ENCODE measurements around the gene HBD.

HBD gene

DNA sequence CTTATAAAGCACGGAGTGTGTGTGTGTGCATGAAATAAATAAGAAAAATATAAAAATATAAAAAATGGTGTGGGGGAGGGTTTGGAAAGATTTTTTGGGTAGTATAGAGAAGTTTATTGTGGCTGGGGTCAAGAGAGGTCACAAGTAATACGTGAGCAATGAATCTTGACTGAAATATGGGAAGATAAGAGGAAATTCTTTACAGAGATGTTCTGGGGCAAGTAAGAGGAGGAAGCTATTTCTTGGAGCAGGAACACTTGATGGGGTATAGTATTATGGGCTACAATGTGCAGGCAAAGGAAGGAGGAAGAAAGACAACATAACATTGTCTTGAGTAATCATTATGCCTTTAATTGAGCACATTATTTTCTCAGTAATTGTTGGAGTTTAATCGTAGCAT is 2.1 kb downstream of the HBD start:
- DNase-seq (ENCODE audit: low spot score), result no peak

DNA sequence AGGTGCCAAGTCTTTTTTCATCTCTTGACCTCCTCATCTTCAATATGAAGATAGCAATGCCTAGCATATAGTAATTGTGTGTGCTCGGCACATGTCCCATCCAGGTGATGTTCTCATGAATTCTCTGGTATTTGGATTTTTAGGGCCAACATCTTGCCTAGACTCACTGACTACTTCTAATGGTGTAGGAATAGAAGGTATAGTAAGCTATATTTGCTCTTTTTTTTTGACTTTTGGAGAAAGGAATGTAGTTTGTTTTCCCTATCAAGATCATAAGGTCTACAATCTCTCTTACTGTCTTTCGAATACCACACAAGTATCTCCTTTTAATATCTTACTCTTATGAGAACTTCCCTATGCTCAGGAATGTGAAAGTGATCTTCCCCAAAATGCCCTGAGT is 3.2 kb downstream of the HBD start:
- DNase-seq (ENCODE audit: low spot score), result no peak

DNA sequence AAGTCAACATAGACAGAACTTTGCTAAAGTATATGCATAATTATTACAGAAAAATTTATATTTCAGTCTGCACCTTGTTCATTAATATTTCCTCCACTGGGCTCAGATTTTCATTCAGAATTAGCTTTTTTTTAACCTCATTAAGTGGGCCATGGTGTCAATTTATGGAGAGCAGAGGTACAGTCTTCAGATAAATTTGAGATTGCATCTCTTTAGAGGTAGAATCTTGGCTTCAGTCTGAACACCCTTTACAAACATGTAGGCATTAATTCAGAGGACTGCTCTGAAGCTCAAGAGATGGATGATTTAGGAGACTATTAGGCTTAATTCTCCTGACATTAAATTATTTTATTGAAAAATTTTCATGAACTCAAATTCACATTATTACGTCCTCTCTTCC is 4.0 kb downstream of the HBD start:
- DNase-seq (ENCODE audit: low spot score), result no peak

DNA sequence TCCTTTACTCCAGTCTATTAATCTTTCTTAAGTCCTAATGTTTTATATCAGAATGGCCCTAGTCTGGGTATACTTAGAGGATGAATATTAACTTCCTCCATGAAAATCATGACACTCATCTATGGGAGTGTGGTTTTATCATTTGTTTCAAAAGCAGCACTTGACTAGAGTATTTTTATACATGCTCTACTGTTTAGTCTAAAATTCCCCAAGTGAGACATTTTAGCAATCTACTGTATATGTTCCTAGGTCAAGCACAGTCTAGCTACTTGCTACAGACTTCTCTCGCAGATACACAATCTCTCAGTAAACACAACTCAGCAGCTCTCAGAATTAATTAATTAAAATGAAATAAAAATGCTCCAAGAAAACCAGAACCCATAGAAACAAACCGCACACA is 4.5 kb downstream of the HBD start:
- DNase-seq (ENCODE audit: low spot score), result no peak

DNA sequence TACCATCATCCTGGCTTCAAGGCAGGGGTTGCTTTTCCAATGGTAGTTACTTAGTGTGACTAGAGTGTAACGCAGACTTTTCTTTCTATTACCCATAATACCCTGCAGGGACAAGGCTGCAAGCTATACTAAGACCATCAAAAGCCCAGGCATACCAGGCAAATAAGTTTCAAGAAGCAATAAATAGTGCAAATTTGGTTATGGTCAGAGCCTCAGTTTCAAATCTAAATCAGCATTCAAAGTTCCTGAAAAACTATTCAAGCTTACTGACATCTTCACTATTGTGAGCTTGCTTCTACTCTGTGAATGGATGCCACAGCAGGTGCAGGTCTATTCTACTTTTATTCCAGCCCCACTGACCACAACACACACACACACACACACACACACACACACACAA is 4.9 kb downstream of the HBD start:
- DNase-seq (ENCODE audit: low spot score), result no peak

DNA sequence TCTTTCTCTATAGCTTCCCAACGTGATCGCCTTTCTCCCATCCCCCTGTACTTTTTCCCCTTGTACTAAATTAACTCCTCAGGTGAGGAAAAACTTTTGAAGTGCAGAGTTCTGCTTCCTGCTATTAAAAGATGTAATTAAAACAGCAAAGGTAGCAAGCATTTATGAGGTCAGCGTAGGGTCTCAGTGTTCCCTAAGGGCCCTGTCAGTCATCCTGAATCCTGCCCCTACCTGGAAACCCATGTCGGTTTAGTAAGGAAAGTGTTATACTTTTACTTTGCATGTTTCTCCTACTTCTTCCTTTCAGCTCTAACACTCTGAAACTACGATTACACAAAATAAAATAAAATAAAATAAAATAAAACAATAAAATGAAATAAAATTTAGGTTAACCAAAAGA is 6.2 kb downstream of the HBD start:
- DNase-seq (ENCODE audit: low spot score), result no peak

DNA sequence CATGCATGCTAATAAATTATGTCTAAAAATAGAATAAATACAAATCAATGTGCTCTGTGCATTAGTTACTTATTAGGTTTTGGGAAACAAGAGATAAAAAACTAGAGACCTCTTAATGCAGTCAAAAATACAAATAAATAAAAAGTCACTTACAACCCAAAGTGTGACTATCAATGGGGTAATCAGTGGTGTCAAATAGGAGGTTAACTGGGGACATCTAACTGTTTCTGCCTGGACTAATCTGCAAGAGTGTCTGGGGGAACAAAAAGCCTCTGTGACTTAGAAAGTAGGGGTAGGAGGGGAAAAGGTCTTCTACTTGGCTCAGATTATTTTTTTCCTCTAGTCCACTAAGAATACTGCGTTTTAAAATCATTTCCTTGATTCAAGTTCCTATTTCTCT is 6.6 kb downstream of the HBD start:
- no peak for DNase-seq (ENCODE audit: low spot score)

DNA sequence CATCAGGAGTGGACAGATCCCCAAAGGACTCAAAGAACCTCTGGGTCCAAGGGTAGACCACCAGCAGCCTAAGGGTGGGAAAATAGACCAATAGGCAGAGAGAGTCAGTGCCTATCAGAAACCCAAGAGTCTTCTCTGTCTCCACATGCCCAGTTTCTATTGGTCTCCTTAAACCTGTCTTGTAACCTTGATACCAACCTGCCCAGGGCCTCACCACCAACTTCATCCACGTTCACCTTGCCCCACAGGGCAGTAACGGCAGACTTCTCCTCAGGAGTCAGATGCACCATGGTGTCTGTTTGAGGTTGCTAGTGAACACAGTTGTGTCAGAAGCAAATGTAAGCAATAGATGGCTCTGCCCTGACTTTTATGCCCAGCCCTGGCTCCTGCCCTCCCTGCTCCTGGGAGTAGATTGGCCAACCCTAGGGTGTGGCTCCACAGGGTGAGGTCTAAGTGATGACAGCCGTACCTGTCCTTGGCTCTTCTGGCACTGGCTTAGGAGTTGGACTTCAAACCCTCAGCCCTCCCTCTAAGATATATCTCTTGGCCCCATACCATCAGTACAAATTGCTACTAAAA is 7.5 kb downstream of the HBD start, which contains the start of gene HBB:
Gene HBB, minus strand, starts transcription at position 340 of the 579 bp plus-strand sequence. Its CDS starts 50 bp downstream, at position 290.
- DNase-seq (ENCODE audit: low spot score), result no peak

DNA sequence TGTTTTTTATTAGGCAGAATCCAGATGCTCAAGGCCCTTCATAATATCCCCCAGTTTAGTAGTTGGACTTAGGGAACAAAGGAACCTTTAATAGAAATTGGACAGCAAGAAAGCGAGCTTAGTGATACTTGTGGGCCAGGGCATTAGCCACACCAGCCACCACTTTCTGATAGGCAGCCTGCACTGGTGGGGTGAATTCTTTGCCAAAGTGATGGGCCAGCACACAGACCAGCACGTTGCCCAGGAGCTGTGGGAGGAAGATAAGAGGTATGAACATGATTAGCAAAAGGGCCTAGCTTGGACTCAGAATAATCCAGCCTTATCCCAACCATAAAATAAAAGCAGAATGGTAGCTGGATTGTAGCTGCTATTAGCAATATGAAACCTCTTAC is 8.8 kb downstream of the HBD start:
- no peak for DNase-seq (ENCODE audit: low spot score)

DNA sequence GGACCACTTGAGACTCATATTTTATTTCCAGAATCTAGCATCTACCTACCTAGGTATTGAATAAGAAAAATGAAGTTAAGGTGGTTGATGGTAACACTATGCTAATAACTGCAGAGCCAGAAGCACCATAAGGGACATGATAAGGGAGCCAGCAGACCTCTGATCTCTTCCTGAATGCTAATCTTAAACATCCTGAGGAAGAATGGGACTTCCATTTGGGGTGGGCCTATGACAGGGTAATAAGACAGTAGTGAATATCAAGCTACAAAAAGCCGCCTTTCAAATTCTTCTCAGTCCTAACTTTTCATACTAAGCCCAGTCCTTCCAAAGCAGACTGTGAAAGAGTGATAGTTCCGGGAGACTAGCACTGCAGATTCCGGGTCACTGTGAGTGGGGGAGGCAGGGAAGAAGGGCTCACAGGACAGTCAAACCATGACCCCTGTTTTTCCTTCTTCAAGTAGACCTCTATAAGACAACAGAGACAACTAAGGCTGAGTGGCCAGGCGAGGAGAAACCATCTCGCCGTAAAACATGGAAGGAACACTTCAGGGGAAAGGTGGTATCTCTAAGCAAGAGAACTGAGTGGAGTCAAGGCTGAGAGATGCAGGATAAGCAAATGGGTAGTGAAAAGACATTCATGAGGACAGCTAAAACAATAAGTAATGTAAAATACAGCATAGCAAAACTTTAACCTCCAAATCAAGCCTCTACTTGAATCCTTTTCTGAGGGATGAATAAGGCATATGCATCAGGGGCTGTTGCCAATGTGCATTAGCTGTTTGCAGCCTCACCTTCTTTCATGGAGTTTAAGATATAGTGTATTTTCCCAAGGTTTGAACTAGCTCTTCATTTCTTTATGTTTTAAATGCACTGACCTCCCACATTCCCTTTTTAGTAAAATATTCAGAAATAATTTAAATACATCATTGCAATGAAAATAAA is 9.5 kb downstream of the HBD start:
- DNase-seq (ENCODE audit: low spot score), result no peak

DNA sequence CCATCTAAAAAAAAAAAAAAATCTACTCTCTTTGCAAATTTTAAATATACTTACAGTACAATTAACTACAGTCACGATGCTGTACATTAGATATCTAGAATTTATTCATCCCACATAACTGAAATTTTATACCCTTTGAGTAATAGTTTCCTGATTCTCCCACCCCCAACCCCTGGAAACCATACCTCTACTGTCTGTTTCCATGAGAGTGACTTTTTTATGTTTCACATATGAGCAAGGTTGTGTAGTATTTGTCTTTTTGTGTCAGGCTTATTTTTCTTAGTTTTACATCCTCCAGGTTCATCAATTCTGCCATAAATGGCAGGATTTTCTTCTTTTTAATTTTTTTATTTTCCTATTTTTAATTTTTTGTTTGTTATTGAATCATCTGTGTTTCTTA is 10.6 kb downstream of the HBD start:
- DNase-seq (ENCODE audit: low spot score), result no peak

DNA sequence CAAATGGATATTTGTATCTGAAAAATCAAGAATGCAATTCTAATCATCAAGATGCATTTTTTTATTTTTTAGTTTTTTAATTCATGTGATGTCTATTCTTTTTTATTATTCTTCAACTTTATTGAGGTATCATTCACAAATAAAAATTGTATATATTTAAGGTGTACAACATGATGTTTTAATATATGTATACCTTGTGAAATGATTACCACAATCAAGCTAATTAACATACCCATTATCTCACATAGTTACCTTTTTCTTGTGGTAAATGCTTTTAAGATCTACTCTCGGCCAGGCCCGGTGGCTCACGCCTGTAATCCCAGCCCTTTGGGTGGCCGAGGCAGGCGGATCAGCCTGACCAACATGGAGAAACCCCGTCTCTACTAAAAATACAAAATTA is 11.1 kb downstream of the HBD start:
- DNase-seq (ENCODE audit: low spot score), result no peak

DNA sequence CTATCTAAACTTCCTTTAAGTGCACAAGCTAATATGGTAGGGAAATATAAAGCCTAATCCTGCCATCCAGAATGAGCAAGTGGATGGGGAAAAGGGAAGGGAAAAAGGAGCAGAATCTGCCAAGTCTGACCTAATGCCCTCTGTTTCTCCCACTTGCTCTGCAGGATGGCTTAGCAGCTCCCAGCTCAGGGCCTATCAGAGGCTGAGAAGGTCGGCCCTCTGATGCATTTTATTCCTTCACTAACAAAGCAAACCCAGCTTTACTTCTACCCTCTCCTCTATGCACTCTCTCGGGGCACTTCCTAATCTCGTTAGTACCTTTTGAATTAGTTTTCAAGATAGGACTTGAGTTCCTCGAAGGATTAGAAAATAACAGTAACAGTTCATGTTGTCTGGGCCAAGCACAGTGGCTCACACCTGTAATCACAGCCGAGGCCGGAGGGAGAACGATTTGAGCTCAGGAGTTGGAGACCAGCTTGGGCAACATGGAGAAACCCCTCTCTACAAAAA is 23.9 kb downstream of the HBD start:
- DNase-seq (ENCODE audit: low spot score), result no peak

DNA sequence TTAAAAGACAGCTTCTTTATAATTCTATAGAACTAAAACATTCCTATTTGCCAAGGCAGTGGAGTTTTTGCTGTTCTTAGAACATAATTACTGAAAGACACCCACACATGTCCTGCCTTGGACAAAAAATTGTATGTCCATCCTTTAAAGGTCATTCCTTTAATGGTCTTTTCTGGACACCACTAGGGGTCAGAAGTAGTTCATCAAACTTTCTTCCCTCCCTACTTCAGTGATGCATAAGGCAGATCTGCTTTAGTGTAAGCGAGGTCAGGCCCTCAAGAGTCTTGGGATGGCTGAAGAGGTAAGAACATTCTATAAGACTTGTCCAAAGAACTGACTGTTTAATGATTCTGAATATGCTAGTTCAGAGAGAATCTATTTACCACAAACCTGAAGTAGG is 29.5 kb downstream of the HBD start:
- DNase-seq (ENCODE audit: low spot score), result peak; percentile 75

DNA sequence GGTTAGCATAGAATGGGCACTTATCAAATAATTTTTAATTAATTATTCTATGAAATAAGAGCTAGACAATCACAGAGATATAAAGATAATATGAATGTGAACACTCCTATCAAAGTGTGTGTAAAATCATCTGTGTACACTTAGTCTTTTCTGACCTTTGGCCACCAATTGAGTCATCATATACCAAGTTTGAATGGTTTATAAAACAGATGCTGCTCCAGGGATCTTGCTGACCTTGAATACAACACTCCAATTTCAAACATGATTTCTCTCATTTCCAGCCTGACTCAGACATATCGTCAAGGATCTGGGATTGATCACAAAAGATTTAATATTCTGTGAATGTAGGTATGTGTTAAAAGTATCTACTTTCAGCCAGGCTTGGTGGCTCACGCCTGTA is 30.9 kb downstream of the HBD start:
- DNase-seq (ENCODE audit: low spot score), result no peak

DNA sequence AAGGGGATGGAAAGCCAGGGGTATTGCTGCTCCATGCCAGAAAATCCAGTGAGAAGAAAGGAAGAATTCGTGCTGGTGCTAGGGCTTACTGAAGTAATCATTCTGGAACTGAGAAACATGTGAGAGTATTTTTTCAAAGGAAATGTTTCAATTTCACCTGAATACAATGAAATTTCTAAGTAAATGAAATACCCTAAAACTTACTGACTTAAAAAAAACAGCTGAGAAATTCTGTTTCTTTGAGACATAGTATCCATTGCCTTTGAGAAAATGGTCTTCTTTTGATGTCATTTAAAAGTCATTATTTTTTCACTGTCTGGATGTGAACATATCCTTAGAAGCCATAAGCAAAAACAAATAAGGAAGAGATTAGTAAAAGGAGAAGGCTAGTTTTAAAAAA is 33.7 kb downstream of the HBD start, which contains the start of gene OR51V1:
Gene OR51V1, minus strand, starts transcription at position 101 of the 400 bp plus-strand sequence. Its CDS starts 0 bp downstream, at position 101.
- DNase-seq (ENCODE audit: low spot score), result no peak

DNA sequence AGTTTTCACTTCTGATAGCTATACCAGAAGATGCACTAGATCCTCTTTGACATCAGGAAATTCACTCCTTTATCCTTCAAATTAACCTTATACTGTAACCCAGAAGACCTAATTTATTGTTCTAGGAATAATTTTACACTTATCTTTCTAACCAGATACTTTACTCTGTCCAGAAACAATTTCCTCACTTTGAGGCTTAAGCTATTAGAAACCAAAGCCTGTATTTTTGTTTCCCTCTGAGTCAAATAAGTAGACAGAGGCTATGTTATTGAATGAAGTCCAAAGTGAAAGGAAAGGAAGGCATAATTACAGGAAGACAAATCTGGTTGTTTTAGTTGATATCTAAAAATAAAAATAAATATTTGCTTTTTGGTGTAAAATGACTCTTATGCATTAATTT is 36.0 kb downstream of the HBD start:
- no peak for DNase-seq (ENCODE audit: low spot score)

DNA sequence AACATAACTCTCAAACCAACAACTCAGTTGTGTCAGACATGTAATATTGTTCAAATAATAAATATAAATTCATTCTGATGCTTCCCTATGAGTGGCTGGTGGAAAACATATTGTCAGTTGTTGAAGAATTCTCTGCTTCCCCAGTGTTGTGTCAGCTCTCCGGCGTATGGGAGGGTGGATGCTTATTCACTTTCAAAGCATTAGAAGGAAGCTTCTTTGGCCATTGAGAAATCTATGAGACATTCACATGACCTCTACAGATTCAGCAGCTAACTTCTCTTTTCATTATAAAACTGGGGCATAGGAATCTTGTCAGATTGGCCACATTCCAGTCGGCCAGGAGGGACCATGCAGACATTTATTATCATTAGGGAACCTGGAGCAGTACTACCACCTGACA is 36.7 kb downstream of the HBD start:
- DNase-seq (ENCODE audit: low spot score), result peak; percentile 26

DNA sequence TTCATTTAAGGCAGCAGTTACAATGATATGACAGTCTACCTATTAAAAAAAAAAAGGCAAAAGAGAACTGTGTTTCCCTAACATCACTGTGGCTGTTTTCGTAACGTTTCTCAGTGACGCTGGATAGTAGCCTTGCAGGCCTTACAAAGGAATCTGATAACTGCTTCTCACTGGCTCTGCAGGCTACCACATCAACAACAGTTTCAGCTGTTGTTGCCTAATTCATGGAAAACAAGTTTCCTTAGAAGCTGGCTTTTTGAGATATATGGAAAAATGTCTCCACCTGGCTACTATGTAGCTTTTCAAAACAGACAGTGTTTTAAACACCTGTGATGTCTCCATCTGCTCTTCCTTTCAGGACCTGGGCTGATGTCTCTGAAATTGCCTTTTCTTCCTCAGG is 37.6 kb downstream of the HBD start:
- no peak for DNase-seq (ENCODE audit: low spot score)

DNA sequence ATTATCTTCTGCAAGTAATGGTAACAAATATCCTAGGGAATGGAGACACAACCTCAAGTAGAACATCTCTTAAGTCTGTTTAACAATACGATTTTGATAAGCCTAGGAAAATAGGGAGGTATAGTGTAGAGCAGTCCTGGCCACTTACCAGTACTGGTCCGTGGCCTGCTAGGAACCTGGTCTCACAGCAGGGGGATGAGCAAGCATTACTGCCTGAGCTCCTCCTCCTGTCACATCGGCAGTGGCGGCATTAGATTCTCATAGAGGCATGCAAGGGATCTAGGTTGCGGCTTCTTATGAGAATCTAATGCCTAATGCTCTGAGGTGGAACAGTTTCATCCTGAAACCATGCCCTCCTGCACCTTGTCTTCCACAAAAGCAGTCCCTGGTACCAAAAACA is 38.2 kb downstream of the HBD start:
- no peak for DNase-seq (ENCODE audit: low spot score)

DNA sequence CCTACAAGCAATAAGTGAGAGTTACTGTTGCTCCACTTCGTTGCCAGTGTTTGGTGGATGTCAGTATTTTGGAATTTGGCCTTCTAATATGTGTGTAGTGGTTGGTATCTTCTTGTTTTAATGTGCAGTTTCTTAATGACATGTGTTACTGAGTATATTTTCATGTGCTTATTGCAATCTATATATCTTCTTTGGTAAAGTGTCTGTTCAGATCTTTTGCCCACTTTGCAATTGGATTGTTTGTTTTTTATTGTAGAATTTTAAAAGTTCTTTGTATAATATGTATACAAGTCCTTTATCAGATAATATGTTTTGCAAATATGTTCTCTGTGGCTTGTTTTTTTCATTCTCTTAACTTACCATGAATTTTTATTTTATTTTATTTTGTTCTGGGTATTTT is 41.5 kb downstream of the HBD start:
- DNase-seq (ENCODE audit: low spot score), result no peak

DNA sequence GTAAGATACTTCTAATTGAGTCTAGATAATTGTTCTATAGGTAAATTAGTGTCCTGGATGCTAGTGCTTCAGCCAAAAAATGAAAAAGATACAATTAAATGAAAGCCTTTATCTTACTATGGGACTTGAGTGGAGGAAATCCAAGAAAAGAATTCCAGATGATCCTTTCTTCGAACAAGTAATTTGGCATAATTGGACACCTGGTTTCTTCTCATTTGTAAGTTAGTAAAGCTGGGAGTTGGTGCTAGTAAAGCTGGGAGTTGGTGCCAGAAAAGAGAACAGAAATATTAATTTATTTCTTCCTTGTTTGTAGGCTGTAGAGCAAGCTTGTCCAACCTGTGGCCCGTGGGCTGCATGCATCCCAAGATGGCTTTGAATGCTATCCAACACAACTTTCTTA is 46.1 kb downstream of the HBD start:
- no peak for DNase-seq (ENCODE audit: low spot score)

Measured in AG08396 (cell line).